GM10266 (cell line): ENCODE results near the gene AGBL1.
"Not testable (repeated sequence)": the region's sequence is repeated elsewhere in the genome, so short reads cannot be mapped to it uniquely, and the experiment has no call there.

Experiments
- DNase-seq: peaks from one replicate; pipeline ENCODE4 v3.0.0; 2012; ENCODE audit errors: extremely low spot score
- TF ChIP-seq, protein P1 (sequence below): IDR thresholded peaks from 2 replicates; pipeline ENCODE4 v1.5.1; 2012; ENCODE audit warnings: mild to moderate bottlenecking, low read depth; ENCODE audit not compliant: control insufficient read depth, insufficient read depth; ENCODE audit errors: missing control alignments

Gene AGBL1

DNA sequence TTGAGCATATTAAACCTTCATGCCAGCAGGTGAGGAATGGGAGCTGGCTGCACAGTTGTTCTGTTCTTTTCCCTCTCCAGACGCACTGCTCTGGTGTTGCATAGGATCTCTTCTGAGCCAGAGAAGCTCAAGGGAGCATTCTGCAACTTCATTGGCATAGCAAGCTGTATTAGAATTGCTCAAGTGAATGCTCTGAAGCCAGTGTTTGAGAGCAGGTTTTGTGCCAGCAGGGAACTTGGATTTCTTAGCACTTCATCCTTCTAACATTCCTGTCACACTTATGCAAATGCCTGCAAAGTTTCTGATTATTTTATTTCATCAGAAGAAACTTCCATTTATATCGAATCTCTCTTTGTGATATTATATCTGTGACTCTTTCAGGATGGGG is 366.6 kb downstream of the AGBL1 start:
- TF ChIP-seq, protein P1, sequence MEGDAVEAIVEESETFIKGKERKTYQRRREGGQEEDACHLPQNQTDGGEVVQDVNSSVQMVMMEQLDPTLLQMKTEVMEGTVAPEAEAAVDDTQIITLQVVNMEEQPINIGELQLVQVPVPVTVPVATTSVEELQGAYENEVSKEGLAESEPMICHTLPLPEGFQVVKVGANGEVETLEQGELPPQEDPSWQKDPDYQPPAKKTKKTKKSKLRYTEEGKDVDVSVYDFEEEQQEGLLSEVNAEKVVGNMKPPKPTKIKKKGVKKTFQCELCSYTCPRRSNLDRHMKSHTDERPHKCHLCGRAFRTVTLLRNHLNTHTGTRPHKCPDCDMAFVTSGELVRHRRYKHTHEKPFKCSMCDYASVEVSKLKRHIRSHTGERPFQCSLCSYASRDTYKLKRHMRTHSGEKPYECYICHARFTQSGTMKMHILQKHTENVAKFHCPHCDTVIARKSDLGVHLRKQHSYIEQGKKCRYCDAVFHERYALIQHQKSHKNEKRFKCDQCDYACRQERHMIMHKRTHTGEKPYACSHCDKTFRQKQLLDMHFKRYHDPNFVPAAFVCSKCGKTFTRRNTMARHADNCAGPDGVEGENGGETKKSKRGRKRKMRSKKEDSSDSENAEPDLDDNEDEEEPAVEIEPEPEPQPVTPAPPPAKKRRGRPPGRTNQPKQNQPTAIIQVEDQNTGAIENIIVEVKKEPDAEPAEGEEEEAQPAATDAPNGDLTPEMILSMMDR = no peak
- DNase-seq = no peak

DNA sequence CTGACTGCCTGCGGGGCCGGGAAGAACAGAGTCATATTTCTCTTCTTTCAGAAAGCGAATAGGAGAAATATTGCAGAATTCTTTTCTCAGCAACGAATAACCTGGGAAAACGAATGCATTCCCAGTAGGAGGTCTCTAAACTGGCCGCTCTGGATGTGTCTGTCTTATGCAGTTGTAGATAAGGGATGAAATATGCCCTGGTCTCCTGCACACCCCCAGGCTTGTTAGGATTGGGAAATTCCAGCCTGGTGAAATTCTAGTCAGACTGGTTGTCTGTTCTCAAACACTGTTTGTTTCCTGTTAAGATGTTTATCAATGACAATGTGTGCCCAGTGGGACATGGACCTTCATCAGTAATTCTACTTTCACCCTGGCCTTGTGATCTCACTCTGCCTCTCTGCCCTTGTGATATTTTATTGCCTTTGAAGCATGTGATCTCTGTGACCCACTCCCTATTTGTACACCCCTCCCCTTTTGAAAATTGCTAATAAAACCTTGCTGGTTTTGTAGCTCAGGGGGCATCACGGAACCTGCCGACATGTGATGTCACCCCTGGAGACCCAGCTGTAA is 385.9 kb downstream of the AGBL1 start:
- DNase-seq = not testable (repeated sequence)

DNA sequence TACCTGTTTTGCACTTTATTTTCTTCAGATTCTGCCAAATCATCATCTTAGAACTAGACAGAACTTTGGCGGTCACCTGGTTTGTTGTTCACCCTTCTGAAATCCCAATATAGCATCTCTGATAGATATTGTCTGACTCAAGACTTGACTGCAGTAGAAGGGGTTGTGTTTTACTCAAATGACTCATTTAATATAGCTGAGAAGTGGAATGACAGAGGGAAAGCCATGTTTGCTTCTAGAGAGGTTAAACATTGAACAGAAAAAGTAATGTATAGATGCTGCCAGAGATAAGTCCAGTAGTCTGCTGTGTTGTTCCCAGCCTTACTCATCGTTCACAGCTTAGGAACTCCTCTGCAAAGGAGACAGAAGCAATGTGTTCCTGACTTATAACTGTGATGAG is 402.0 kb downstream of the AGBL1 start:
- TF ChIP-seq, protein P1 = no peak
- DNase-seq = no peak

DNA sequence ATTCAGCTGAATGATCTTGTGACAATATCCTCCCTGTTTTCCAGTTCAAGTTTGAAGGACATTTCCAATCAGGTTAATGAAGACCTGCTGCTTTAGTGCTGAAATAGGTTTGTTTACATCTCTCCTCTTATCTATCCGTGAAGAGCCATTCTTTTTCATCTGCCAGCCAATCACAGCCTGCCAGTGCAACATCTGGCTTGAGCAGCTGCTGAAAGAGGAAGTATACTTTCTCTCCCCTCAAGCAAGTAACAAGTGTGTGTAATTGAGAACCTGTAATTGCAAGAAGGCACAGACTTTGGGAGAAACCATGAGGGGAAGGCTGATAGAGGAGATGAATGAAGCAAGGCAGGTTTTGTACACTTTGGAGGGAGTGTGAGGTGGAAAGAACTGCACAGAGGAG is 404.3 kb downstream of the AGBL1 start:
- DNase-seq = no peak

DNA sequence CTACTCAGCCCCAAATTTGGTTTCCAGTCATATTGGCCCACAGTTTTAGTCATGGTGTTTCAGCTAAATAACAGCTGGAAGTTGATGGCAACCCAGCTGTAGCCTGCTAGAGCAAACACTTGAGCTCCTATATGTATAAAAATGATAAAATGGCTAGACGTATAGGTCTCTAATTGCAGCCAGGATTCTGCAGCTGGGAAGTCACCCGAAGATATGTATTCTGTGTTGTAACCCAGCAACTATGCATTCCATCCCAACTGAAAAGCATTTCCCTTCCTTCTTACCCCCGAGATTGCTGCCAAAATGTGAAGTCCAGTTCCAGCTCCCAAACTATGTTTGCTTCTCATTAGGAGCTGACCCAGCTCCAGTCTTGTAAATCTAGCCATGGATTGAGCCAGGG is 408.4 kb downstream of the AGBL1 start:
- TF ChIP-seq, protein P1 = no peak
- DNase-seq = no peak

More for the DNA sequence above, 404.3 kb downstream of the AGBL1 start:
- TF ChIP-seq, protein P1 = no peak

DNA sequence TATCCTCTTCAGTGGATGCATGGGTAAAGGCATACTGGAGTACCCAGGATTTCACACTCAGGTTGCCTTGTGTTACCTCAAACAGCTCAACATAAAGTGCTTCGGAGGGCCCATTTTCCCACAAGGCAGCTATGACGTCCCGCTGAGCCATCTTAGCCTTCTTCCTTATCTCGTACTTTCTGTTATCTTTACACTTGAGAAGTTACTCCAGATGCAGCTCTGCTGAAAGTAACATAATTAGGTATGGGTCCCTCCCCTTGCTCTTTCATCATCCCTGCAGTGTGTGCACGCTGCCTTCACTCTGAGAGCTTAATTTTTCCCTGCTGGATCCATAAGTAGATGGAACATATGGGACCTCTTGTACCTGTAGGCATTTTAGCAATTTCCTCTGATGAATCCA is 410.3 kb downstream of the AGBL1 start:
- DNase-seq = no peak
- TF ChIP-seq, protein P1 = no peak

DNA sequence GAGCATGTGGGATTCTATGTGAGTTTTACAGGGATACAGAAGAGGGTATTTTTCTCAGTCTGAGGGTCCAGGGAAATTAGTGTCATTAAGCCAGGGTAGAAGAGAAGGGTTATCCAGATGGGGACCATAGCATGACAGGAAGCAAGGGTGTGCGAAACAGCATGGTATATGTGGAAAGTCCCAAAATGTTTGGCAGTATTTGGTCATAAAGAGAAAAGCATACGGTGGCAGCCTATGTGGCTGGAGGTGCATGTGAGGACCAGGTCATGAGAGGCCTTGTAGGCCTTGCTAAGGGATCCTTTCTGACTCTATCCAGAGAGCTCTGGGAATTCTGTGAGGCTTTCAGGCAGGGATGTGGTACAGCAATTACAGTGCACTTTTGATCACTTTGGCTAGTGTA is 411.4 kb downstream of the AGBL1 start:
- DNase-seq = no peak
- TF ChIP-seq, protein P1 = no peak

DNA sequence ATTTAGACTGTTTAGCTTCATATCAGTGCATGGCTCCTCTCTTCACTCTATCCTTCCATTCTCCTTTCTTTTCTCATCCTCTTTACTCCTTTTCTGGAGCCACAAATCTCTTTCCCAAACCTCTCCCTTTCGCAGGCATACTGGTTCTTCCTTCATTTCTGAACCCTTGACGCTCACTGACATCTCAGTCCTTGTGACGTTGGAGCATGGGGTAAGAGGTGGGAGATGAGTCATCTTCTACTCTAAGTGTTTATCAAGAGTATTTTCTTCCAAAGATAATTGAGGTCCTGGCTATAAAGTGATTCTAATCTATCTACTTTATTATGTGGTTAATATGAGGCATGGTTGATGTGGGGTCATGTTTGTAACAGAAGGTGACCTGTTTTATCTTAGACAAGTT is 414.2 kb downstream of the AGBL1 start:
- DNase-seq = no peak
- TF ChIP-seq, protein P1 = no peak
